K562 (cell line): Measurements from ENCODE around the gene SLC35F4. TPM values are rescaled to one million over a fixed set of nuclear protein-coding genes. Genes with fewer than 3 reads are reported as not detected.

Experiments used
- ATAC-seq: fragments of 200-7000 bp; cut with Tn5 transposase; 3 replicates; pipeline ENCODE4 v1.9.1; 2020; ENCODE audit warnings: moderate library complexity
- BruUV-seq: library from RNA; stranded (reverse); fragments of 400-500 nt; replicated peaks from 2 replicates; lab custom pipeline; 2021; lab: Mats Ljungman, UMichigan
- CTCF ChIA-PET: fragments of 300-600 bp; formaldehyde crosslinking; extraction: SDS; loops from one replicate; lab custom pipeline; 2021; ENCODE audit warnings: low intra/inter-chr PET ratio; lab: Yijun Ruan, JAX
- POLR2A ChIA-PET: fragments of 300-600, 350-650 bp; sonication (Branson Sonifier 250); formaldehyde crosslinking; extraction: SDS; loops from one replicate; lab custom pipeline; 2021; ENCODE audit warnings: antibody characterized with exemption, inconsistent platforms; lab: Yijun Ruan, JAX
- DNase-seq, 4 experiments: peaks; one replicate each; pipeline versions ENCODE4 v3.0.0 to v3.0.0-alpha.2; 2011 to 2018; ENCODE audit warnings: low spot score in 3 of 4, mixed read lengths in 3 of 4; ENCODE audit errors: extremely low read depth in 1 of 4
- FAIRE-seq: peaks from 2 replicates; lab custom pipeline; 2011; peaks lifted over from hg19 to GRCh38; lab: Jason Lieb, UNC
- H2AFZ ChIP-seq: 2 replicates; pipeline ENCODE4 v1.6.0; 2011; ENCODE audit warnings: low read depth, low read length, control low read depth, inconsistent platforms
- H3K27ac ChIP-seq: fragments of 200-600 bp; 3 replicates; pipeline ENCODE4 v1.8.0; 2011; ENCODE audit warnings: low read depth, mild to moderate bottlenecking, control low read depth, inconsistent platforms, low read length, moderate library complexity, mixed read lengths; ENCODE audit errors: extremely low read depth
- H3K27me3 ChIP-seq, 2 experiments: fragments of 300-600 bp in 1 of 2; 2 replicates in 1 of 2; 3 replicates in 1 of 2; pipeline versions ENCODE4 v1.6.0 to v1.8.0; 2011; ENCODE audit warnings: inconsistent platforms in 2 of 2, low read length in 2 of 2, mild to moderate bottlenecking in 1 of 2, mixed read lengths in 1 of 2, moderate library complexity in 1 of 2; ENCODE audit not compliant: control insufficient read depth in 2 of 2, insufficient read depth in 2 of 2
- H3K36me3 ChIP-seq: fragments of 300-600 bp; 3 replicates; pipeline ENCODE4 v1.8.0; 2011; ENCODE audit warnings: mild to moderate bottlenecking, low read length, inconsistent platforms; ENCODE audit not compliant: control insufficient read depth, insufficient read depth
- H3K4me1 ChIP-seq, 2 experiments: fragments of 200-600 bp in 1 of 2; replicated peaks in 1 of 2; 2 replicates in 1 of 2; 3 replicates in 1 of 2; pipeline versions ENCODE4 v1.5.1 to v1.8.0; 2011; ENCODE audit warnings: inconsistent platforms in 2 of 2, low read length in 2 of 2, mild to moderate bottlenecking in 1 of 2, mixed read lengths in 1 of 2, moderate library complexity in 1 of 2; ENCODE audit not compliant: control insufficient read depth in 2 of 2, insufficient read depth in 2 of 2
- H3K4me2 ChIP-seq: 2 replicates; pipeline ENCODE4 v1.6.1; 2011; ENCODE audit warnings: low read length, control low read depth, inconsistent platforms, mixed read lengths; ENCODE audit not compliant: insufficient read depth
- H3K4me3 ChIP-seq: fragments of 200-600 bp; sonication (generic), shearing (Covaris generic); 2 replicates; pipeline ENCODE4 v1.5.1; 2016; ENCODE audit warnings: control low read depth, inconsistent platforms
- H3K79me2 ChIP-seq: fragments of 200-600 bp; 3 replicates; pipeline ENCODE4 v1.8.0; 2011; ENCODE audit warnings: low read length, inconsistent platforms; ENCODE audit not compliant: control insufficient read depth, insufficient read depth
- H3K9ac ChIP-seq, 2 experiments: 2 replicates each; pipeline versions ENCODE4 v1.6.0 to v1.6.1; 2011; ENCODE audit warnings: low read depth in 2 of 2, low read length in 2 of 2, control low read depth in 1 of 2, inconsistent platforms in 1 of 2, mild to moderate bottlenecking in 1 of 2, mixed read lengths in 1 of 2; ENCODE audit not compliant: insufficient read depth in 1 of 2
- H3K9me1 ChIP-seq: one replicate; pipeline ENCODE4 v1.6.0; 2011; ENCODE audit warnings: inconsistent platforms, mild to moderate bottlenecking, low read length, moderate library complexity; ENCODE audit not compliant: control insufficient read depth, insufficient read depth
- H3K9me3 ChIP-seq: replicated peaks from 2 replicates; pipeline ENCODE4 v1.5.1; 2011; ENCODE audit warnings: low read depth, low read length, inconsistent platforms; ENCODE audit not compliant: control insufficient read depth, insufficient read depth
- H4K20me1 ChIP-seq: replicated peaks from 2 replicates; pipeline ENCODE4 v1.6.1; 2011; ENCODE audit warnings: low read length, inconsistent platforms, mixed read lengths; ENCODE audit not compliant: control insufficient read depth, insufficient read depth
- NFIC ChIP-seq: fragments of 450-650 bp; IDR thresholded peaks from 2 replicates; pipeline ENCODE4 v1.6.1; 2017; ENCODE audit warnings: mild to moderate bottlenecking, inconsistent platforms
- WGBS: fragments of 100-300 bp; shearing (Covaris generic); methylation state at CpG from one replicate; pipeline ENCODE4 v1.1.6; 2016; ENCODE audit warnings: low coverage, mixed read lengths; ENCODE audit not compliant: insufficient coverage; ENCODE audit errors: missing lambda C conversion rate; 5-methylcytosine and 5-hydroxymethylcytosine counted together
- in situ Hi-C: fragments of 300-500 bp; cut with MboI; formaldehyde crosslinking; loops from 4 replicates; pipeline ENCODE4 v1.15.0; 2018; ENCODE audit warnings: inconsistent platforms, mixed read lengths
- intact Hi-C: fragments of 100-400 bp; cut with micrococcal nuclease; formaldehyde crosslinking; loops from 2 replicates; pipeline ENCODE4 v1.14.2; 2022
- polyA plus RNA-seq, 8 experiments: library from polyadenylated mRNA; depleted of rRNA in 4 of 8; stranded (reverse) in 5 of 8; unstranded in 3 of 8; fragments of >200 nt; fragmentation: Nextera tagmentation in 2 of 8; fragmentation: Illumina TruSeq in 1 of 8; extraction: Ambion mirVana in 2 of 8; extraction: Trizol in 1 of 8; gene quantifications; 2 replicates each; pipeline versions ENCODE4 v1.2.1 to v1.2.3, GENCODE V29; 2011 to 2014; ENCODE audit warnings: inconsistent platforms in 1 of 8, missing spikeins in 1 of 8
- total RNA-seq, 7 experiments: library from RNA; depleted of rRNA in 6 of 7; stranded (reverse); fragments of >200 nt in 6 of 7; fragmentation: Illumina TruSeq in 2 of 7; extraction: Trizol in 2 of 7; gene quantifications; 2 replicates each; pipeline versions ENCODE4 v1.2.1 to v1.2.3, GENCODE V29; 2011 to 2021; ENCODE audit warnings: low replicate concordance in 1 of 7
- TF ChIP-seq, protein P1 (sequence below): sonication (generic); formaldehyde crosslinking; IDR thresholded peaks from 2 replicates; pipeline ENCODE4 v1.8.0; 2022; ENCODE audit warnings: missing genetic modification reagents, mild to moderate bottlenecking, borderline replicate concordance
- TF ChIP-seq, protein P2 (sequence below), 3 experiments: IDR thresholded peaks in 2 of 3; conservative IDR thresholded peaks in 1 of 3; 2 replicates each; pipeline ENCODE4 v1.5.1; 2011 to 2012; ENCODE audit warnings: low read length in 3 of 3, mild to moderate bottlenecking in 3 of 3, control low read depth in 2 of 3, improper control_type of control experiment in 1 of 3, inconsistent platforms in 1 of 3, low read depth in 1 of 3, mixed read lengths in 1 of 3, moderate library complexity in 1 of 3; ENCODE audit not compliant: insufficient read depth in 2 of 3

The SLC35F4 gene
- total and polyA plus RNA-seq, 9 of the 15 experiments (the other 6 are each of a cell fraction or from before 2014, with no cell fraction given) = 0.01 TPM; not detected in 8

DNA sequence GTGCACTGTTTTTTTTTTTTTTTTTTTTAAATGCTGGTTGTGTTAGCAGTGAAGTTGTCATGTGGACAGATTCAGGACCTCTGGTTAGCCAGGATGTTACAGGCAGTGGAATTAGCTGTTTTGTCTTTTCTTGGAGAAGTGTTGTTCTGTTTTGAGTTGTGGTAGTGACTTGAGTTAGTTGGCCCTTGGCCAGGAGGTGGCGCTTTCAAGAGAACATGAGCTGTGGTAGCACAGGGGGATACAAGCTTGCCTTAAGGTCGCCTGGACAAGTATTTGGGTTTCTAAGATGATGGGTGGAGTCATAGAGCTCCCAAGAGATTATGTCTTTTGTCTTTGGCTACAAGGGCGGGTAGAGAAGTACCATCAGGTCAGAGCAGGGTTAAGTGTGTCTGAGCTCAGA is 338.9 kb downstream of the SLC35F4 start:
- in situ Hi-C loops (no loop called here), intact Hi-C loops (no loop called here)
- Histone ChIP-seq H3K79me2 (no peaks in the 10 kb centered on the region), H4K20me1 (no peaks in the 10 kb centered on the region), H3K9me1 (no peaks in the 10 kb centered on the region), H3K27me3 (no peaks in the 10 kb centered on the region), H3K4me1 (no peaks in the 10 kb centered on the region), H3K9ac (no peak overlapping the region), H3K4me3 (no peak overlapping the region), H3K27ac (no peak overlapping the region), H3K36me3 (no peaks in the 10 kb centered on the region), H3K9me3 (no peaks in the 10 kb centered on the region), H2AFZ (no peak overlapping the region), H3K4me2 (no peak overlapping the region)
- DNase-seq = peak in 1 of 4 experiments; percentile 3
- WGBS = 0% methylated on average over 2 of the region's 3 CpGs
- BruUV-seq = no TSS peak
- CTCF ChIA-PET = no interaction called here
- ATAC-seq = no peak
- FAIRE-seq = no peak
- TF ChIP-seq, protein P1, sequence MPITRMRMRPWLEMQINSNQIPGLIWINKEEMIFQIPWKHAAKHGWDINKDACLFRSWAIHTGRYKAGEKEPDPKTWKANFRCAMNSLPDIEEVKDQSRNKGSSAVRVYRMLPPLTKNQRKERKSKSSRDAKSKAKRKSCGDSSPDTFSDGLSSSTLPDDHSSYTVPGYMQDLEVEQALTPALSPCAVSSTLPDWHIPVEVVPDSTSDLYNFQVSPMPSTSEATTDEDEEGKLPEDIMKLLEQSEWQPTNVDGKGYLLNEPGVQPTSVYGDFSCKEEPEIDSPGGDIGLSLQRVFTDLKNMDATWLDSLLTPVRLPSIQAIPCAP = no peak
- 0 out of 2 replicates have a peak, but pooled peaks have one; percentile 25 for TF ChIP-seq NFIC
- TF ChIP-seq, protein P2, sequence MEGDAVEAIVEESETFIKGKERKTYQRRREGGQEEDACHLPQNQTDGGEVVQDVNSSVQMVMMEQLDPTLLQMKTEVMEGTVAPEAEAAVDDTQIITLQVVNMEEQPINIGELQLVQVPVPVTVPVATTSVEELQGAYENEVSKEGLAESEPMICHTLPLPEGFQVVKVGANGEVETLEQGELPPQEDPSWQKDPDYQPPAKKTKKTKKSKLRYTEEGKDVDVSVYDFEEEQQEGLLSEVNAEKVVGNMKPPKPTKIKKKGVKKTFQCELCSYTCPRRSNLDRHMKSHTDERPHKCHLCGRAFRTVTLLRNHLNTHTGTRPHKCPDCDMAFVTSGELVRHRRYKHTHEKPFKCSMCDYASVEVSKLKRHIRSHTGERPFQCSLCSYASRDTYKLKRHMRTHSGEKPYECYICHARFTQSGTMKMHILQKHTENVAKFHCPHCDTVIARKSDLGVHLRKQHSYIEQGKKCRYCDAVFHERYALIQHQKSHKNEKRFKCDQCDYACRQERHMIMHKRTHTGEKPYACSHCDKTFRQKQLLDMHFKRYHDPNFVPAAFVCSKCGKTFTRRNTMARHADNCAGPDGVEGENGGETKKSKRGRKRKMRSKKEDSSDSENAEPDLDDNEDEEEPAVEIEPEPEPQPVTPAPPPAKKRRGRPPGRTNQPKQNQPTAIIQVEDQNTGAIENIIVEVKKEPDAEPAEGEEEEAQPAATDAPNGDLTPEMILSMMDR (IDR thresholded peaks at IDR 0.05 in 2 of 3, conservative IDR thresholded peaks at IDR 0.05 in 1 of 3; ENCODE audit: insufficient read depth in 2 of 3, low read depth in 1 of 3, low read length in 3 of 3) = 0 out of 6 replicates have a peak, but pooled peaks of 1 of the 3 experiments have one; percentile 15
- TF ChIP-seq, all 486 proteins: peak for 2
- POLR2A ChIA-PET = no interaction called here
